Fibroblast of mammary gland (primary cell): ENCODE results near the gene WASL.
A peak's percentile ranks its signal among the peaks of the same experiment; 100 is the strongest.

ENCODE experiments used
- DNase-seq: peaks from one replicate; pipeline ENCODE4 v3.0.0-alpha.2; 2010; ENCODE audit warnings: low read depth
- H3K4me3 ChIP-seq: 2 replicates; pipeline ENCODE4 v1.5.1; 2011; ENCODE audit warnings: low read depth, mild to moderate bottlenecking, low read length, moderate library complexity; ENCODE audit not compliant: control insufficient read depth
- CTCF ChIP-seq: conservative IDR thresholded peaks from 2 replicates; pipeline ENCODE4 v1.5.1; 2011; ENCODE audit warnings: low read depth, low read length, inconsistent platforms; ENCODE audit not compliant: control insufficient read depth, insufficient read depth

Gene WASL

GRCh38 chr7:123747620-123748141 is 1.1 kb downstream of the WASL start:
- peak; percentile 83 for DNase-seq
- peak overlapping the region; percentile 88 for H3K4me3 ChIP-seq
- TF ChIP-seq CTCF: no peak

DNA sequence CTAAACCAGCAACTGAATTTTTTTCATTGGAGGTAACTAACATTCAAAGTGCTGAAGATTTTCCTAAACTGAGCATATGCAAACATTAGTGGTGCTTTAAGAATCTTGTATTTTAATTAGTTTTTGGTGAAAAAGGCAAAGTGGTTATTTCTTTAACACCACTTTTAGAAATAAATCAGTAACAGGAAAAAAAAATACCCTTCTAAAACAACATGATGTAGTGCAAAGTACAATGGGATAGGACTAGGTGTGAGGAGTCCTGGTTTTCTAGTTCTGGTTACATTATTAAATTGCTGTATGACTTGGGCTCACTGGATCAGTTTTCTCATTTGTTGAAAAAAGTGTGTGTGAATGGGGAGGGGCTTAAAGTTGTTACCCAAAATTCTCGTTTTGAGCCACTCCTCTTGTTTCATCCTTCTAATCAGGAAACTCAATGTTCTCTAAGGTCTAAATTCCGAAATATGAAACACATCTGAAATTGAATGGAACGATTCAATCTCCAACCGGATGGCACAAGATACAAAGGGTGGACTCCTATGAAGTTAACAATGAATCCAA is 1.8 kb downstream of the WASL start:
- TF ChIP-seq CTCF: no peak
- peak overlapping the region; percentile 88 for H3K4me3 ChIP-seq
- DNase-seq: no peak

GRCh38 chr7:123746055-123746454 is 2.7 kb downstream of the WASL start:
- no peak for TF ChIP-seq CTCF
- H3K4me3 ChIP-seq: no peak overlapping the region
- DNase-seq: no peak

- H3K4me3 ChIP-seq: no peak overlapping the region
- no peak for DNase-seq
- no peak for TF ChIP-seq CTCF
Observed at GRCh38 chr7:123745437-123745836, 3.4 kb downstream of the WASL start.

DNA sequence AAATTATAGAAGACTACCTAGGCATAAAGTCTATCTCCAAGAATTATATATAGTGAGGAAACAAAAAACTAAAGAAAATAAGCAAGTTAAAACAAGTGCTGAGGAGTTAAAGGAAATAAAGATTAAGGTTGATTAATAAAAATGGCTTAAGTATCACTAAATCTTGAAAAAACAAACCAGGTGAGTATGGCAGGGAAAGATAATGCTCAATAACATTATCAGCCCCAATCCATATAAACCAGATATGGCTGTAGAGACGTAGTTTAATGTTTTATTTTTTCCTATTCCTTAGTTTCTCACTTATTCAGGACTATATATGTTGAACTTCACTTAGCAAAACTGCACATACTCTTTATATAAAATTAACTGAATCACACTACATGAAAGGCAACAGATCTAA is 4.4 kb downstream of the WASL start:
- no peak overlapping the region for H3K4me3 ChIP-seq
- DNase-seq: no peak
- no peak for TF ChIP-seq CTCF

GRCh38 chr7:123741940-123742339 is 6.9 kb downstream of the WASL start:
- no peak overlapping the region for H3K4me3 ChIP-seq
- DNase-seq: no peak
- TF ChIP-seq CTCF: no peak

- no peak for TF ChIP-seq CTCF
- no peak overlapping the region for H3K4me3 ChIP-seq
- DNase-seq: no peak
Observed at GRCh38 chr7:123738808-123739207, 10.0 kb downstream of the WASL start.
